Naive thymus-derived CD4-positive, alpha-beta T cell (primary cell): ENCODE results near the gene ITSN1. TPM values are rescaled to one million over a fixed set of nuclear protein-coding genes. Genes with fewer than 3 reads are reported as not detected.
"Not testable (repeated sequence)": the region's sequence is repeated elsewhere in the genome, so short reads cannot be mapped to it uniquely, and the experiment has no call there.

Experiments
- ATAC-seq: fragments of 150-1000 bp; cut with Tn5 transposase; 2 replicates; pipeline ENCODE4 v1.10.0; 2021; ENCODE audit warnings: mild to moderate bottlenecking, moderate library complexity
- CTCF ChIA-PET: fragments of 350-600 bp; sonication (Branson Sonifier 250); formaldehyde crosslinking; loops from one replicate; lab custom pipeline; 2021; ENCODE audit warnings: antibody characterized with exemption; lab: Charles Lee
- POLR2A ChIA-PET: fragments of 350-600 bp; sonication (Branson Sonifier 250); formaldehyde crosslinking; loops from one replicate; lab custom pipeline; 2021; ENCODE audit warnings: antibody characterized with exemption, inconsistent platforms; lab: Charles Lee
- DNase-seq, 9 donors: peaks; one replicate each; pipeline versions ENCODE4 v3.0.0 to v3.0.0-alpha.2; 2020 to 2022; ENCODE audit warnings: mixed read lengths in 1 of 9
- H3K27ac ChIP-seq: one replicate; pipeline ENCODE4 v1.7.0; 2013; ENCODE audit warnings: mild to moderate bottlenecking, low read depth, low read length, moderate library complexity
- H3K27me3 ChIP-seq, 2 donors: one replicate each; pipeline ENCODE4 v1.7.0; 2013; ENCODE audit warnings: low read length in 2 of 2, mild to moderate bottlenecking in 2 of 2, moderate library complexity in 2 of 2; ENCODE audit not compliant: control insufficient read depth in 2 of 2, insufficient read depth in 2 of 2
- H3K36me3 ChIP-seq, 3 experiments: 1 replicate in 2 of 3; 2 replicates in 1 of 3; pipeline ENCODE4 v1.7.0; 2013; ENCODE audit warnings: low read length in 3 of 3, mild to moderate bottlenecking in 3 of 3, moderate library complexity in 1 of 3; ENCODE audit not compliant: insufficient read depth in 3 of 3, control insufficient read depth in 2 of 3
- H3K4me1 ChIP-seq, 2 donors: one replicate each; pipeline ENCODE4 v1.7.0; 2013; ENCODE audit warnings: low read length in 2 of 2, mild to moderate bottlenecking in 2 of 2, moderate library complexity in 1 of 2; ENCODE audit not compliant: control insufficient read depth in 2 of 2, insufficient read depth in 2 of 2
- H3K4me3 ChIP-seq: 2 replicates; pipeline ENCODE4 v1.7.0; 2013; ENCODE audit warnings: mild to moderate bottlenecking, low read length
- H3K9me3 ChIP-seq, 3 experiments: 1 replicate in 2 of 3; 2 replicates in 1 of 3; pipeline ENCODE4 v1.7.0; 2013; ENCODE audit warnings: low read length in 3 of 3; ENCODE audit not compliant: control insufficient read depth in 2 of 3
- H3K27ac Mint-ChIP-seq, 9 donors: one replicate each; pipeline ENCODE4 v1.8.0; 2020 to 2022; ENCODE audit warnings: mixed read lengths in 9 of 9, mild to moderate bottlenecking in 8 of 9, moderate library complexity in 5 of 9, inconsistent platforms in 2 of 9
- H3K27me3 Mint-ChIP-seq, 5 donors: one replicate each; pipeline ENCODE4 v1.8.0; 2021 to 2022; ENCODE audit warnings: mixed read lengths in 5 of 5, mild to moderate bottlenecking in 1 of 5
- H3K36me3 Mint-ChIP-seq, 5 donors: one replicate each; pipeline ENCODE4 v1.8.0; 2020 to 2022; ENCODE audit warnings: mixed read lengths in 5 of 5, mild to moderate bottlenecking in 3 of 5, inconsistent platforms in 1 of 5
- H3K4me1 Mint-ChIP-seq, 7 donors: one replicate each; pipeline ENCODE4 v1.8.0; 2020 to 2022; ENCODE audit warnings: mixed read lengths in 7 of 7, mild to moderate bottlenecking in 3 of 7, inconsistent platforms in 1 of 7
- H3K4me3 Mint-ChIP-seq, 10 donors: one replicate each; pipeline ENCODE4 v1.8.0; 2020 to 2022; ENCODE audit warnings: mild to moderate bottlenecking in 10 of 10, mixed read lengths in 10 of 10, moderate library complexity in 6 of 10, inconsistent platforms in 2 of 10
- H3K9me3 Mint-ChIP-seq, 11 donors: one replicate each; pipeline ENCODE4 v1.8.0; 2020 to 2022; ENCODE audit warnings: mixed read lengths in 11 of 11, mild to moderate bottlenecking in 4 of 11, inconsistent platforms in 1 of 11, moderate library complexity in 1 of 11
- intact Hi-C, 2 donors: fragments of 100-400 bp; cut with micrococcal nuclease; formaldehyde crosslinking; loops; one replicate each; pipeline ENCODE4 v1.15.1; 2023
- polyA plus RNA-seq, 2 donors: library from polyadenylated mRNA; unstranded; fragments of 300-500 nt; fragmentation: Illumina TruSeq; gene quantifications; one replicate each; pipeline ENCODE4 v1.2.3, GENCODE V29; 2021
- total RNA-seq, 6 experiments: library from RNA in 5 of 6; stranded (reverse) in 5 of 6; gene quantifications; 1 replicate in 5 of 6; 2 replicates in 1 of 6; pipeline ENCODE4 v1.2.3 and lab custom pipeline; 2021 to 2026

ITSN1 gene
- total and polyA plus RNA-seq, 7 experiments from 2014 or later = 1.2 to 8.6 (median 3.2) TPM

DNA sequence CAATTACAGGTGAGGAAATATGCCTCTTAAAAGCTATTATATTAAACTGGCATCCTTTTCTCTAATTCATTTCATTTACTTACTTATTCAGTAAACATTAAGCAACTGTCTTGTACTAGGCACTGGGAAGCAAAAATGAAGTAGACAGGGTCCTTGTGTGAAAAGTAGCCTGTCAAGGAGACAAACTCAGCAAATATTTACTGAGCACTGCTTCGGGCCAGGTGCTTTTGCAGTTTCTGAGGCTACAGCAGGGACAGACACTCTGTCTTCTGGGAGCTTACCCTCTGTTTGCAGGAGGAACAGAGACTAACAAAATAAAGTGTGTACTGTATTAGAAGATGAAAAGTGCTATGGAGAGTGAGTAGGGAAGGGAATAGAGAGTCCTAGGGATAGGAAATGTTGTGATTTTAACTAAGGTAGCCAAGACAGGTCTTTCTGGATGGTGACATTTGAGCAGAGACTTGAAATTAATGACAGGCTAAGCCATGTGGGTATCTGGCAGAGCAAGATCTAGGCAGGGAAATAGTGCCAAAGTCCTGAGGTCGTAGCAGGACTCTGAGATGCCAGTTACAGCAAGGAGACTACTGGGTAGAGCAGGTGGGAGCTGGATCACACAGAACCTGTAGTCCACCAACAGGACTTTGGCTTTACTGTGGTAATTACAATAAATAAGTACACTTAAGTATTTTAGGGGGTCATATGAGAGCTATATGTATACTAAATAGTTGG is 133.0 kb downstream of the ITSN1 start:
- Histone ChIP-seq H3K27ac (no peak overlapping the region), H3K4me3 (no peak overlapping the region), H3K9me3 (no peaks in the 10 kb centered on the region), H3K36me3 (no peaks in the 10 kb centered on the region), H3K4me1 (no peaks in the 10 kb centered on the region), H3K27me3 (no peaks in the 10 kb centered on the region)
- Mint-ChIP-seq H3K4me1 (no peaks in the 10 kb centered on the region), H3K4me3 (no peak overlapping the region), H3K9me3 (peaks cover 0 to 16% (median 8%) of the 10 kb centered on the region in 11 donors), H3K27ac (no peak overlapping the region), H3K36me3 (peaks cover 2 to 31% (median 21%) of the 10 kb centered on the region in 5 donors), H3K27me3 (peaks cover 0 to 2% (median 0%) of the 10 kb centered on the region in 5 donors)
- ChIA-PET POLR2A (no interaction called here), CTCF (no interaction called here)
- DNase-seq = no peak
- ATAC-seq = no peak
- intact Hi-C loops = no loop called here

- no peak overlapping the region for H3K27ac Mint-ChIP-seq
- ATAC-seq (no peak), DNase-seq (no peak)
- no peak overlapping the region for H3K27ac ChIP-seq
- H3K36me3 Mint-ChIP-seq = peaks cover 0 to 14% (median 13%) of the 10 kb centered on the region in 5 donors
- H3K9me3 ChIP-seq = no peaks in the 10 kb centered on the region
- H3K4me3 ChIP-seq = no peak overlapping the region
- no peaks in the 10 kb centered on the region for H3K4me1 ChIP-seq
- peaks cover 0 to 16% (median 7%) of the 10 kb centered on the region in 11 donors for H3K9me3 Mint-ChIP-seq
- no peaks in the 10 kb centered on the region for H3K4me1 Mint-ChIP-seq
- H3K36me3 ChIP-seq = no peaks in the 10 kb centered on the region
- H3K27me3 ChIP-seq = no peaks in the 10 kb centered on the region
- peaks cover 0 to 2% (median 0%) of the 10 kb centered on the region in 5 donors for H3K27me3 Mint-ChIP-seq
- CTCF ChIA-PET = no interaction called here
- no peak overlapping the region for H3K4me3 Mint-ChIP-seq
- POLR2A ChIA-PET = interaction anchor here (0.6 kb wide), 1 partner anchor 112 kb away, joined by 3 read pairs; no protein-coding TSS in a partner anchor
- intact Hi-C loops = no loop called here
Observed at GRCh38 chr21:33780631-33781030, 138.3 kb downstream of the ITSN1 start.

DNA sequence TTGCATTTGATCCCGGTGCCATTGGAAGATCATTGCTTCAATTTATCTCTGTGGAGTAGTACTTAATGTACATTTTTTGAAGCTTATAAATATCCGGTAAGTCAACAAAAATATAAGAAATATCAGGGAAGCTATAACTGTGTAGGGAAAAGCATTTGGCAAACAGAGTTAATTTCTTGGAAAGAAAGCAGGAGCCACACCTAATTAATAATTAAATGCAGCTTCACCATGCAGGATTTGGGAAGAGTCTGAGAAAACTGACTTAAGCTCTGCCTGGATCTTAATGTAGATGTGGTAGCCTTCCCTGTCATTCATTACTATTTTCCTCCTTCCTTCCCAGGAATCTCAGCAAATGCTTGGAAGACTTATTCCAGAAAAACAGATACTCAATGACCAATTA is 138.8 kb downstream of the ITSN1 start:
- H3K9me3 Mint-ChIP-seq = peaks cover 0 to 16% (median 7%) of the 10 kb centered on the region in 11 donors
- ChIA-PET POLR2A (no interaction called here), CTCF (no interaction called here)
- DNase-seq (no peak), ATAC-seq (no peak)
- Histone ChIP-seq H3K4me3 (no peak overlapping the region), H3K27ac (no peak overlapping the region), H3K4me1 (no peaks in the 10 kb centered on the region), H3K36me3 (no peaks in the 10 kb centered on the region), H3K9me3 (no peaks in the 10 kb centered on the region), H3K27me3 (no peaks in the 10 kb centered on the region)
- H3K27ac Mint-ChIP-seq = no peak overlapping the region
- H3K4me1 Mint-ChIP-seq = no peaks in the 10 kb centered on the region
- H3K36me3 Mint-ChIP-seq = peaks cover 0 to 14% (median 13%) of the 10 kb centered on the region in 5 donors
- intact Hi-C loops = no loop called here
- H3K27me3 Mint-ChIP-seq = peaks cover 0 to 2% (median 0%) of the 10 kb centered on the region in 5 donors
- H3K4me3 Mint-ChIP-seq = no peak overlapping the region

GRCh38 chr21:33783187-33783979 is 141.1 kb downstream of the ITSN1 start:
- ChIA-PET POLR2A (no interaction called here), CTCF (no interaction called here)
- Mint-ChIP-seq H3K9me3 (peaks cover 0 to 16% (median 7%) of the 10 kb centered on the region in 11 donors), H3K4me3 (no peak overlapping the region), H3K27ac (no peak overlapping the region), H3K27me3 (peaks cover 0 to 7% (median 4%) of the 10 kb centered on the region in 5 donors), H3K4me1 (no peaks in the 10 kb centered on the region), H3K36me3 (peaks cover 0 to 14% (median 13%) of the 10 kb centered on the region in 5 donors)
- Histone ChIP-seq H3K9me3 (no peaks in the 10 kb centered on the region), H3K27ac (no peak overlapping the region), H3K4me1 (no peaks in the 10 kb centered on the region), H3K27me3 (no peaks in the 10 kb centered on the region), H3K36me3 (no peaks in the 10 kb centered on the region), H3K4me3 (no peak overlapping the region)
- no peak for DNase-seq
- no peak for ATAC-seq
- intact Hi-C loops = no loop called here

GRCh38 chr21:33787431-33787830 is 145.1 kb downstream of the ITSN1 start:
- Histone ChIP-seq H3K27ac (no peak overlapping the region), H3K4me1 (no peaks in the 10 kb centered on the region), H3K27me3 (no peaks in the 10 kb centered on the region), H3K36me3 (no peaks in the 10 kb centered on the region), H3K4me3 (no peak overlapping the region), H3K9me3 (no peaks in the 10 kb centered on the region)
- Mint-ChIP-seq H3K4me3 (no peak overlapping the region), H3K27ac (no peak overlapping the region), H3K36me3 (peaks cover 0 to 1% (median 0%) of the 10 kb centered on the region in 5 donors), H3K4me1 (no peaks in the 10 kb centered on the region), H3K27me3 (peaks cover 0 to 11% (median 6%) of the 10 kb centered on the region in 5 donors), H3K9me3 (no peaks in the 10 kb centered on the region)
- ATAC-seq = no peak
- DNase-seq = no peak
- intact Hi-C loops = no loop called here
- CTCF ChIA-PET = no interaction called here
- POLR2A ChIA-PET = no interaction called here

GRCh38 chr21:33788438-33788837 is 146.1 kb downstream of the ITSN1 start:
- H3K4me1 ChIP-seq, intact Hi-C loops, ATAC-seq, H3K27ac Mint-ChIP-seq, CTCF ChIA-PET, H3K4me3 Mint-ChIP-seq, H3K36me3 Mint-ChIP-seq, H3K9me3 Mint-ChIP-seq, H3K4me1 Mint-ChIP-seq, H3K36me3 ChIP-seq, DNase-seq, H3K27me3 ChIP-seq, H3K27ac ChIP-seq, H3K4me3 ChIP-seq, H3K9me3 ChIP-seq, POLR2A ChIA-PET: not testable (repeated sequence)
- H3K27me3 Mint-ChIP-seq = peaks cover 0 to 14% (median 12%) of the 10 kb centered on the region in 5 donors
